Thyroid gland (tissue), 4 donors: ENCODE results near the gene PLEKHA5. TPM values are rescaled to one million over a fixed set of nuclear protein-coding genes. Genes with fewer than 3 reads are reported as not detected.
A peak's percentile ranks its signal among the peaks of the same experiment; 100 is the strongest.

Source experiments
- DNase-seq, 2 donors: peaks; one replicate each; pipeline ENCODE4 v3.0.0-alpha.2; 2019
- H3K27ac ChIP-seq, 3 donors: fragments of 200-600 bp; sonication (generic); 1 replicate in 2 of 3; 2 replicates in 1 of 3; pipeline ENCODE4 v1.5.1; 2016 to 2019; ENCODE audit warnings: mild to moderate bottlenecking in 1 of 3, moderate library complexity in 1 of 3
- H3K27me3 ChIP-seq: fragments of 200-600 bp; sonication (generic); one replicate; pipeline ENCODE4 v1.5.1; 2019
- H3K36me3 ChIP-seq, 2 donors: fragments of 200-600 bp; sonication (generic); one replicate each; pipeline ENCODE4 v1.5.1; 2016 to 2019
- H3K4me1 ChIP-seq, 2 donors: fragments of 200-600 bp; sonication (generic); one replicate each; pipeline ENCODE4 v1.5.1; 2017 to 2019
- H3K4me3 ChIP-seq, 3 donors: fragments of 200-600 bp; sonication (generic); replicated peaks in 1 of 3; 1 replicate in 2 of 3; 2 replicates in 1 of 3; pipeline ENCODE4 v1.5.1; 2016; ENCODE audit warnings: mild to moderate bottlenecking in 1 of 3
- H3K9me3 ChIP-seq: fragments of 200-600 bp; sonication (generic); one replicate; pipeline ENCODE4 v1.5.1; 2017
- POLR2A ChIP-seq, 2 donors: fragments of 450-650 bp; IDR thresholded peaks; one replicate each; pipeline ENCODE4 v1.6.1; 2017; ENCODE audit warnings: antibody characterized with exemption in 2 of 2, mild to moderate bottlenecking in 2 of 2, moderate library complexity in 1 of 2
- WGBS, 2 donors: methylation state at CpG; one replicate each; pipeline ENCODE4 v1.1.5; 2017; 5-methylcytosine and 5-hydroxymethylcytosine counted together
- intact Hi-C: fragments of 100-400 bp; cut with DNase I; formaldehyde crosslinking; loops from one replicate; pipeline ENCODE4 v1.15.1; 2023
- total RNA-seq, 4 donors: library from RNA; depleted of rRNA; stranded (reverse); fragments of >200 nt; gene quantifications; one replicate each; pipeline ENCODE4 v1.2.3, GENCODE V29; 2016
- TF ChIP-seq, protein P1 (sequence below), 6 experiments: fragments of 200-600 bp in 3 of 6; fragments of 450-650 bp in 3 of 6; sonication (generic) in 3 of 6; IDR thresholded peaks; one replicate each; pipeline ENCODE4 v1.5.1; 2016 to 2019; ENCODE audit warnings: antibody characterized with exemption in 6 of 6, mild to moderate bottlenecking in 2 of 6, inconsistent platforms in 1 of 6, moderate library complexity in 1 of 6

PLEKHA5 gene
- total RNA-seq, 4 donors from 2014 or later, result 35.4 to 48.6 (median 40.8) TPM

DNA sequence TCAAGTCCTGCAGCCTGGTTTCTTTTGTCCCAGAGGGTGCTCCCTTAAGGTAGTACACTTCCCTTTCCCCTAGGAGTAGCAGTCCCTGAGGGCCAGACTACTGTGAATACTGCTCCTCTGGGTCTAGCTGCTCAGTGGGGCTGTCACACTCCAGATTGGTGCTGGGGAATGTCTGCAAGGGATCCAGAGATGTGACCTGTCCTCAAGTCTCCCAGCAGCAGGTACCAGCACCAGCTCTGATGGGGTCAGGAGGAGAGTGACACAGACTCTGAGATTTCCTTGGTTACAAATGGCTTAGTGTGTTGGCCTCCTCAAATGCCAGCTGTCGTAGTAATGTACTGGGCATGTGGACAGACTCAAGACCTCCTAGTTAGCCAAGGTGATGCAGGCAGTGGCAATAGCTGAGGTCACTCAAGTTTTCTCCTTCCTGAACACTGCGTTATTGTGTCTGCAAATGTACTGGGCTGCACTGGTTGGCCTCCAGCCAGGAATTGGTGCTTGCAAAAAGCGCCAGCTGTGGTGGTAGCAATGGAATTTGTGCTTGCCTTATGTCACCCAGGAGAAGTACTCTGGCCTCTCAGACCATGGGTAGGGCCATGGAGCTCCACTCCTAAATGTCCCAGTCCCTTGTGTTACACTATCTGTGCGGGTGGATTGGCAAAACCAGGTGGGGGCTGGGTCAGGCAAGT lies 273.4 kb downstream of the PLEKHA5 start:
- H3K27ac ChIP-seq, result no peak overlapping the region
- H3K36me3 ChIP-seq, result no peaks in the 10 kb centered on the region
- intact Hi-C loops, result no loop called here
- no peaks in the 10 kb centered on the region for H3K4me1 ChIP-seq
- DNase-seq, result peak; percentile 21 to 37
- WGBS, 2 donors, result 39 to 67% methylated on average over 3 of the region's 4 CpGs
- H3K9me3 ChIP-seq, result no peaks in the 10 kb centered on the region
- TF ChIP-seq, protein P1, sequence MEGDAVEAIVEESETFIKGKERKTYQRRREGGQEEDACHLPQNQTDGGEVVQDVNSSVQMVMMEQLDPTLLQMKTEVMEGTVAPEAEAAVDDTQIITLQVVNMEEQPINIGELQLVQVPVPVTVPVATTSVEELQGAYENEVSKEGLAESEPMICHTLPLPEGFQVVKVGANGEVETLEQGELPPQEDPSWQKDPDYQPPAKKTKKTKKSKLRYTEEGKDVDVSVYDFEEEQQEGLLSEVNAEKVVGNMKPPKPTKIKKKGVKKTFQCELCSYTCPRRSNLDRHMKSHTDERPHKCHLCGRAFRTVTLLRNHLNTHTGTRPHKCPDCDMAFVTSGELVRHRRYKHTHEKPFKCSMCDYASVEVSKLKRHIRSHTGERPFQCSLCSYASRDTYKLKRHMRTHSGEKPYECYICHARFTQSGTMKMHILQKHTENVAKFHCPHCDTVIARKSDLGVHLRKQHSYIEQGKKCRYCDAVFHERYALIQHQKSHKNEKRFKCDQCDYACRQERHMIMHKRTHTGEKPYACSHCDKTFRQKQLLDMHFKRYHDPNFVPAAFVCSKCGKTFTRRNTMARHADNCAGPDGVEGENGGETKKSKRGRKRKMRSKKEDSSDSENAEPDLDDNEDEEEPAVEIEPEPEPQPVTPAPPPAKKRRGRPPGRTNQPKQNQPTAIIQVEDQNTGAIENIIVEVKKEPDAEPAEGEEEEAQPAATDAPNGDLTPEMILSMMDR (IDR thresholded peaks at IDR 0.05), result no peak
- no peak for TF ChIP-seq POLR2A (IDR thresholded peaks at IDR 0.05)
- H3K4me3 ChIP-seq, result no peak overlapping the region
- no peaks in the 10 kb centered on the region for H3K27me3 ChIP-seq

DNA sequence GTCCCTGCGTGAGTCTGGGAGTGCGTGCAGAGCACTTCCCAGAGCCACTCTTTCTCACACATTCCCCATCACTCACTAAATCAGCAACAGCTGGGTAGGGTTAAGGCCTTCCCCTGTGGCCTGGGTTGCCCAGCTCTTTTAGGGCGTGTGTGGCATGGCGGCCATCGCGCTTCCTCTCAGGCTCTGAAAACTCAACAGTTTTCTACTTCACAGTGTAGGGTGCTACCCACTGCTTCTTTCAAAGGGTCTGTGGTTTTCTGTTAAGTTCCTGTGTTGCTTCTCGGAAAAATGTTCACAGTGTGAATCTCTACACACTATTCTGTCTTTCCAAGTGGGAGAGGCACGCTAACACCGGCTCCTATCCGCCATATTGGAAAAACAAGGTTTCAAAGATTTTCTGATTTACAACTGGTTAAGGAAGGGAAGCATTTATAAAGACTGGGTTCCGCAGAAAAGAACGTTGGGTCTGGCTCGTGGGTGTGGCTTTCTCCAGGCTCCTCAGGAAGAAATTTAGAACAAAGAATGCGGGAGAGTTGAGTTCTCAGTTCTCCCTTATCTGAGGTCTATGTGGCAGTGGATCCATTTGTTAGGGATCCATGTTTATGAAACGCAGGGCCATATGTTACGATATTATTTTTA lies 274.8 kb downstream of the PLEKHA5 start:
- Histone ChIP-seq H3K9me3 (no peaks in the 10 kb centered on the region), H3K27ac (no peak overlapping the region), H3K4me1 (no peaks in the 10 kb centered on the region), H3K4me3 (no peak overlapping the region), H3K36me3 (no peaks in the 10 kb centered on the region), H3K27me3 (no peaks in the 10 kb centered on the region)
- no peak for TF ChIP-seq POLR2A (IDR thresholded peaks at IDR 0.05)
- TF ChIP-seq, protein P1 (IDR thresholded peaks at IDR 0.05), result no peak
- intact Hi-C loops, result no loop called here
- DNase-seq, result no peak
- 94 to 96% methylated on average over 16 of the region's 16 CpGs for WGBS, 2 donors

DNA sequence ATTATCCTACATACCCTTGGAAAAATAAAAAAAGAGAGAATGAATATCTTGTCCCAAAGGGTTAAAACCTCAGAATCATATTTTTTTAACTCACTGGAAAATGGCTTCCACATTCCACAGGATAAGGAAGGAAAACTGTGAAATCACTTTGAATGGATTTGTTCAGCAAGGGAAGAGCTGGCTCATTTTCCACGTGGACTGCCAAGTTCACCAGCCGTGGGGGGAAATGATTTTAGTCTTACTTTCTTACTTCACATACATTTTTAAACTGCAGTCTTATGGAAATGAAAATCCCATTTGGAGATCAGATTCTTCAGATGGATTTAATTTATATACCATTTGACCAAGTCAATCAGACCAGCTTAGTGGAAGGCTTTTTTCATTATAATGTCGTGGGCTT lies 279.8 kb downstream of the PLEKHA5 start:
- Histone ChIP-seq H3K9me3 (no peaks in the 10 kb centered on the region), H3K36me3 (no peaks in the 10 kb centered on the region), H3K27ac (no peak overlapping the region), H3K27me3 (no peaks in the 10 kb centered on the region), H3K4me1 (no peaks in the 10 kb centered on the region), H3K4me3 (no peak overlapping the region)
- TF ChIP-seq, protein P1 (IDR thresholded peaks at IDR 0.05), result no peak
- TF ChIP-seq POLR2A (IDR thresholded peaks at IDR 0.05), result no peak
- 22% methylated on average over 3 of the region's 3 CpGs for WGBS, 2 donors
- intact Hi-C loops, result no loop called here
- no peak for DNase-seq

DNA sequence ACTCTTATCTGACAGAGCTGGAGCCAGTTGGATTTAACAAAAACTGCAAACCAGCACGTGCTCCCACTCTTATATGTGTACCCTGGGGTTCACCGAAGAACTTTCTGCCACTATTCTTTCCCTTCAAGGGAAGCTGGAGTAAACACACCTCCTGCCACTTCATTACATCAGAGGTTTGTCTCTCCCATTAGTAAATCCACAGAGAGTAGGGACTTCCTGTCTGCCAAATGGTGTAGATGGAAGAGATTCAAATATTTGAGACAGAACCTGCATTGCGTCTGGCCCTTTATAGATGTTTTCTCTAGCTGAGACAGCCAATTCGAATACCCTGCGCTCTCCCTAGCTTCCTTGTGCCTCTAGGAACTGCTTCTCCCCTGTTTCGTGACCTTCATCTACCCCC lies 280.7 kb downstream of the PLEKHA5 start:
- 61 to 62% methylated on average over 6 of the region's 6 CpGs for WGBS, 2 donors
- intact Hi-C loops, result no loop called here
- Histone ChIP-seq H3K9me3 (no peaks in the 10 kb centered on the region), H3K27me3 (no peaks in the 10 kb centered on the region), H3K27ac (no peak overlapping the region), H3K4me3 (no peak overlapping the region), H3K36me3 (no peaks in the 10 kb centered on the region), H3K4me1 (no peaks in the 10 kb centered on the region)
- no peak for TF ChIP-seq POLR2A (IDR thresholded peaks at IDR 0.05)
- TF ChIP-seq, protein P1 (IDR thresholded peaks at IDR 0.05), result no peak
- no peak for DNase-seq

DNA sequence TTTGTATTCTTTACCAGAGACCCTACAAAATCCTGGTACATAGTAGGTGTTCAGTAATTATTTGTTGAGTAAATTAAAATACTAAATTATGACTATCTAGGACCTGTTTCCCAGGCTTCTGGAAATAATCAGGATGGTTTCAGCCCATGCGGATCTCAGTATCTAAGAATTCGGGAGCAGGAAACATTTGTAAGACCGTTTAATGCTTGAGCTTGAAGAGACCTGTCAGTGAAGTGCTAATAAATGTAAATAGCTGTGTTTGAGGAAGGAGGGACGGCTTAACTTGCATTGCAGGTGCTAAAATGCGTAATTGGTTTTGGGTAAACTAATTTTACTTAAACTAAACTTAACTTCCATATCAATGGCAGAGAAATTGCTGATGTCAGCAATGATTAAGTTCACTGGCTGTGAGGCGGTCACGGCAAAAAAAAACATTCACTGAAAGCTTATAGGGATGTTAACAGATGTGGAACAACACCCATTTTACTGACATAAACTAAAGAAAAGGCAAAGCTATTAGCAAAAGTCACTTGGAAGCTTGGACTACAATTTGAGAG lies 281.2 kb downstream of the PLEKHA5 start:
- no peaks in the 10 kb centered on the region for H3K36me3 ChIP-seq
- H3K27ac ChIP-seq, result no peak overlapping the region
- no peak overlapping the region for H3K4me3 ChIP-seq
- 67 to 73% methylated on average over 7 of the region's 7 CpGs for WGBS, 2 donors
- H3K27me3 ChIP-seq, result no peaks in the 10 kb centered on the region
- no peak for TF ChIP-seq POLR2A (IDR thresholded peaks at IDR 0.05)
- TF ChIP-seq, protein P1 (IDR thresholded peaks at IDR 0.05), result no peak
- no peaks in the 10 kb centered on the region for H3K9me3 ChIP-seq
- intact Hi-C loops, result no loop called here
- H3K4me1 ChIP-seq, result no peaks in the 10 kb centered on the region
- DNase-seq, result no peak
